RWPE1 (cell line): ENCODE data around the gene ZNF213.

Source experiments
- CTCF ChIA-PET: fragments of 350-600 bp; sonication (Branson Sonifier 250); formaldehyde crosslinking; extraction: SDS; loops from one replicate; lab custom pipeline; 2021; lab: Yijun Ruan, JAX
- POLR2A ChIA-PET: fragments of 400-600 bp; formaldehyde crosslinking; extraction: SDS; loops from one replicate; lab custom pipeline; 2020; ENCODE audit warnings: antibody characterized with exemption; ENCODE audit not compliant: low non-redundant PET; lab: Yijun Ruan, JAX
- DNase-seq: peaks from one replicate; pipeline ENCODE4 v3.0.0; 2012; ENCODE audit warnings: low spot score
- H3K27ac ChIP-seq: fragments of 450-650 bp; 2 replicates; pipeline ENCODE4 v1.5.1; 2017
- TF ChIP-seq, protein P1 (sequence below): fragments of 450-650 bp; conservative IDR thresholded peaks from 2 replicates; pipeline ENCODE4 v1.5.1; 2017; ENCODE audit warnings: low read depth, mild to moderate bottlenecking

Gene ZNF213

DNA sequence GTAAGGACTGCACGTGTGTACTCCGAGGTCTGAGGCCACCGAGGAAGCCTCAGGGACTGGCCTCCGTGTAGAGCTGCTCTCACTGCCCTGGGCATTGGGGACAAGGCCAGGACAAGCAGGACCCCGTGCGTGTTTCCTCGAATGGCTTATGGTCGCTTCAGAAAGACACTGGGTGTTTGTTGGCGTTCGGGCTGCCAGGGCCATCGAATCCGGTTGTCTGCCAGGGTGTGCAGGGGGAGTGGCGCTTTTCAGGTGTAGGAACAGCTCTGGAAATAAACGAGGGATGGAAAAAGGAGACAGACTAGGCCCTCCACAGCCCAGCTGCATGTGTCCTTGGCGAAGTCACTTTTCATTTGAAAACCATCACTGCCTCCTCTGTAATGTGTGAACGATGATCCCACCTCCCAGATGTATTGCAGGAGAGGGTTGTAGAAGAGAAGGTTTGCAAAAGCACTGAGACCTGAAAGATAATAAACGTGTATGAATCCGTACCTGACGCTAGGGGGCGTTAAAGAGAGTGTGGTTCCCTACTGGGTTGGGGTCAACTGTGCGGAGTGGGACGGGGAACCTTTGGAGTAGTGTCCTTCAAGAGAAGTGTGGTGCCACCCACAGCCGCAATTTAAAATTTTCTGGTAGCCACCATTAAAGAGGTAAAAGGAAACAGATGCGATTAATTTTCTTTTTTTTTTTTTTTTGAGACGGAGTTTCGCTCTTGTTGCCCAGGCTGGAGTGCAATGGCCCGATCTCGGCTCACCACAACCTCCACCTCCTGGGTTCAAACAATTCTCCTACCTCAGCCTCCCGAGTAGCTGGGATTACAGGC is 33.6 kb upstream of the ZNF213 start:
- peak; percentile 31 for DNase-seq
- CTCF ChIA-PET = interaction anchor here (0.6 to 1.5 kb wide), 4 partner anchors 12 to 27 kb away, joined by 3 to 6 read pairs (median 4); no protein-coding TSS in a partner anchor
- POLR2A ChIA-PET = no interaction called here
- TF ChIP-seq, protein P1, sequence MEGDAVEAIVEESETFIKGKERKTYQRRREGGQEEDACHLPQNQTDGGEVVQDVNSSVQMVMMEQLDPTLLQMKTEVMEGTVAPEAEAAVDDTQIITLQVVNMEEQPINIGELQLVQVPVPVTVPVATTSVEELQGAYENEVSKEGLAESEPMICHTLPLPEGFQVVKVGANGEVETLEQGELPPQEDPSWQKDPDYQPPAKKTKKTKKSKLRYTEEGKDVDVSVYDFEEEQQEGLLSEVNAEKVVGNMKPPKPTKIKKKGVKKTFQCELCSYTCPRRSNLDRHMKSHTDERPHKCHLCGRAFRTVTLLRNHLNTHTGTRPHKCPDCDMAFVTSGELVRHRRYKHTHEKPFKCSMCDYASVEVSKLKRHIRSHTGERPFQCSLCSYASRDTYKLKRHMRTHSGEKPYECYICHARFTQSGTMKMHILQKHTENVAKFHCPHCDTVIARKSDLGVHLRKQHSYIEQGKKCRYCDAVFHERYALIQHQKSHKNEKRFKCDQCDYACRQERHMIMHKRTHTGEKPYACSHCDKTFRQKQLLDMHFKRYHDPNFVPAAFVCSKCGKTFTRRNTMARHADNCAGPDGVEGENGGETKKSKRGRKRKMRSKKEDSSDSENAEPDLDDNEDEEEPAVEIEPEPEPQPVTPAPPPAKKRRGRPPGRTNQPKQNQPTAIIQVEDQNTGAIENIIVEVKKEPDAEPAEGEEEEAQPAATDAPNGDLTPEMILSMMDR = peak; percentile 41
- H3K27ac ChIP-seq = peak overlapping the region; percentile 44

DNA sequence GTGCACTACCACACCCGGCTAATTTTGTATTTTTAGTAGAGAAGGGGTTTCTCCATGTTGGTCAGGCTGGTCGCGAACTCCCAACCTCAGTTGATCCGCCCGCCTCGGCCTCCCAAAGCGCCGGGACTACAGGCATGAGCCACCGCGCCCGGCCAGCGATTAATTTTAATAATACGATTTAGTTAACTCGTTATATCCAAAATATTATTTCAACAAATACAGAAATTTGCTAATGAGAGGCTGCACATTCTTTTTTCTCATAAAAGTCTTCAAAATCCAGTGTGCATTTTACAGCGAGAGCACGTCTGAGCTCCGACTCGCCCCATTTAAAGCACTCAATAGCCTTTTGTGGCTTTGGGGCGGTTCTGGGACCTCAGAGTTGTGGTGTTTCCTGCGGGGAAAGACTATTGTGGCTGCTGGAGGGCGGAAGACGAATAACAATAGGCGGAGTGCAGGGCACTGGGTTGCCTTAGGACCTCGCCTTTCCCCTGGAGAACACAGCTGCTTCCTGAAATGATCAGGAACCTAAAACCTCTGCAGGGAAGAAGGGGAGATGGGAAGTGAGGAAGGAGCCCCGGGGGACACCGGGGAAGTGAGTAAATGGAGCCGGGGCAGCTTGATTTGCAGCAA is 32.9 kb upstream of the ZNF213 start:
- TF ChIP-seq, protein P1 = no peak
- DNase-seq = no peak
- H3K27ac ChIP-seq = 0 out of 2 replicates have a peak overlapping the region, but pooled peaks have one; percentile 7
- CTCF ChIA-PET = interaction anchor here (0.8 to 1.5 kb wide), 4 partner anchors 21 to 57 kb away, joined by 3 to 4 read pairs (median 3); no protein-coding TSS in a partner anchor
- POLR2A ChIA-PET = no interaction called here

DNA sequence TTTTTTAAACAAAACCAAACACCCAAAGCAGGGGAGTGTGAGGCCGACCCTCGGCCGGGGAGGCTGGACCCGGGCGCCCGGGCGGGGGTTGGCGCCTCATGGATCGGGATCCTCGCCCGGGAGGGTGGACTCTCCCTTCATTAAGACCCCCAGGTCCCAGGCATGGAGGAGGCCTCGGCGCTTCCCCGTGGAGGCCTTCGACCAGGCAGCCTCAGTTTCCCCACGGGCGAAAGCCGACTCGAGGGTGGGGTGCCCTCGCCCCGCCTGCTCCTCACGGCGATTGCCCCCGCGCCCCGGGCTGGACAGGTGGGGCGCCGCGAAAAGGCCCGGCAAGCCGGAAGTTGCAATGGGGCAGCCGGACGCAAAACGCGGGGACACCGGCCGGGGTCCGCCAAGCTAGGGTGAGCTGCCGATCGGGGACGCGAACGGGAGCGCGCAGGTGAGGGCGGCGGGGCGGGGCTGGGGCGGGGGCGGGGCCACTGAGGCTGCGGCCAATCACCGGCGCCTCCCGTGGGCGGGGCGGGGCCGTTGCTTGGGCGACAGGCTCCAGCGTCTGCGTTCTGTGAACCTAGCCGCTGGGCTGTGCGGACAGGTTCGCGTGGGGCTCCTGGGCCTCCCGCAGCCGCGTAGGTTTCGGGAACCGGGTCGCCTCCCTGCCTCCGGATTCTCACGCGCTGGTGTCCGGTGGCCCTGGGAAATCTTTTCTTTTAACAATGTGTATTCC is 28.5 kb upstream of the ZNF213 start:
- POLR2A ChIA-PET = interaction anchor here (1.2 kb wide), 1 partner anchor 14 kb away, joined by 5 read pairs; no protein-coding TSS in a partner anchor
- CTCF ChIA-PET = no interaction called here
- TF ChIP-seq, protein P1 = no peak
- DNase-seq = peak; percentile 96
- peak overlapping the region; percentile 75 for H3K27ac ChIP-seq

DNA sequence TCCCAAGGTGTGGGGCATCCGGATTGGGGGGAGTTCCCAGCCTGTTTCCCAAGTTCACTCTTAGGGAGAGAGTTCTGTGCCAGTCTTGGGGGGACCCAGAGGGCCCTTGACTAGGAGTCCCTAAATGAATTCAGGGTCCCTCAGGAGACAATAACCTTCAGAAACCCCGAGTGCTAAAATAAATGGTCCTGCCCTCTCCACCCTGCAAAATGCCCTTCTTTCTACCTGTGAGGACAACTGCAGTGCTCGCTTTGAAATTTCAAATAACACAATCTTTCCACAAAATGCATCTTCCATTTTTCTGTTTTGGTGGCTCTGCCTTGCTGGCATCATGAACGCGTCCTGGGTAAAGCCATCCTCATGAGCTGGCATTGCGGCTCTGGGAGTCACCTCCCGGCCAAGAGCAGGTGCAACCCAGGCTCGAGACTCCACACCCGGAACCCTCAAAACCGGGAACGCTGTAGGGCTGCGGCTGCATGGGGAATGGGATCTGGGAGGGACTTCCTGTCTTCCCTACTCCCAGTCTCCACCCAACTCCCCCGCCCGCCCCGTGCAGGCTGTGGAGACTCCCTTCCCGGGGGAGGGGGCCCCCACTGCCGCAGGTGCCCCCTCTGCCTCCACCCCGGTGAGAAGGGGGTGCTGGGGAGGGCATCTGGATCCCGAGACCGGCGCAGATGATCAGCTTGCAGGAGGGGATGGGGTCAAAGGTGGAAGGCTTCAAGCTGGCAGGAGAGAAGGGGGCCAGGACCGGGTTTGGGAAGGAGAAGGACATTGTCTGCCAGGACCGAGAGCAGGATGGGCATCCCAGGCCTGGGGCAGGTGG is 22.6 kb upstream of the ZNF213 start, which contains the start of gene ZNF205:
Gene ZNF205 (plus strand): TSS at position 529 of the 823 bp plus-strand sequence. CDS start 845 bp downstream, outside the sequence.
- peak within 1 kb of the TSS; percentile 73 for H3K27ac ChIP-seq
- CTCF ChIA-PET = interaction anchor here (0.7 to 1.3 kb wide), 3 partner anchors 19 to 54 kb away, joined by 3 to 6 read pairs (median 5); no protein-coding TSS in a partner anchor
- TF ChIP-seq, protein P1 = no peak
- POLR2A ChIA-PET = no interaction called here
- peak; percentile 87 for DNase-seq

DNA sequence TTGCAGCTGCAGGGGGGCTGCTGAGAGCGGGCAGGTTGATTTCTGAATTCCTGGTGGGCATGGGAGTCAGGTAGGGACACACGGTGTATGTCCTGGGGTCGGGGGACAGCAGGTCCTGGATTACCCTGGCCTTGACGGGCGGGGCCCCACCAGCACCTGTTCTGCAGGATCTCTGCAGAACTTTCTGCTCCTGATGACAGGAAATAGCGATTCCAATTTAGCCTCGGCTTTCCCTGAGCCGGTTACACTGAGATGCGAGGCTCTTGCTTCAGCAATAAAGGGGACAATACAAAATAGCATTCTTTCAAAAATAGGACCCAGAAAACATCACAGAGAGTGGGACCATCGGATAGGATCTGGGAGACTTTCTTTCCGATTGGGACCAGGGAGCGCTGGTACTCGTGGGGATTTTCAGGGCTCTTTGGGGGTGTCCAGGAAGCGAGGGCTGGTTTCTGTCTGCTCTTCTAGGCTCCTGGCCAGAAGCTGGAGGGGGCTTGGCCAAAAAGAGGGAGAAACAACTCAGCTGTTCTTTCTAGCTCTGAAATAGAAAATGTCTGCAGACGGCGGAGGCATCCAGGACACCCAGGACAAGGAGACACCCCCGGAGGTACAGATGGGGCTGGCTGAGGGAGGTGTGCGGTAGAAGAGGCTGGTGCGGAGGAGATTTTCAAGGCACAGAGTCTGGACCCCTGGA is 21.8 kb upstream of the ZNF213 start:
- peak overlapping the region; percentile 73 for H3K27ac ChIP-seq
- TF ChIP-seq, protein P1 = no peak
- POLR2A ChIA-PET = no interaction called here
- CTCF ChIA-PET = interaction anchor here (1.3 kb wide), 1 partner anchor 54 kb away, joined by 6 read pairs; no protein-coding TSS in a partner anchor
- no peak for DNase-seq
